HG03565 (cell line): ENCODE data around the gene PSMD3.
"Not testable (repeated sequence)": the region's sequence is repeated elsewhere in the genome, so short reads cannot be mapped to it uniquely, and the experiment has no call there.

Experiments
- ATAC-seq: cut with Tn5 transposase; IDR thresholded peaks from one replicate; pipeline ENCODE4 v1.9.1; 2021; ENCODE audit warnings: mild to moderate bottlenecking, moderate library complexity; ENCODE audit not compliant: unreplicated experiment

PSMD3 gene

GRCh38 chr17:39995438-39995837 is 14.8 kb downstream of the PSMD3 start:
- ATAC-seq: no peak

- ATAC-seq: no peak
Observed at GRCh38 chr17:39996162-39996561, 15.6 kb downstream of the PSMD3 start.

DNA sequence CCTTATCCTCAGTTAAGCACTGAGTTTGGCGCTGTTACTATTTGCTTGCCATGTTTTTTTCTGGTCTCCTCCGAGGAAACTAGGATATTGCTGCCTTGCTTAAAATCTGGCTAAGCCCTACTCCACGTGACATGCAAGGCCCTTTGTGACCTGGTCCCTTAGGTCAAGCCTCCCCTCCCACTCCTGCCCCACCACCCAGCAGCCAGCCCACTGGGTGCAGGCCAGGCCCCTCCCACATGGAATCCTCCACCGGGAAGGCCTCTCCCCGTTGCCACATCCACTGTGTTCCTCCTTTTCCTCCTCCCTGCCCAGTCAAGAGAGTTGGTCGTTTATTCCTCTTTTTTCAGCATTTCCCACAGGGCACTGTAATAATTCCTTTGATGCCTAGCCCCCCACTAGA is 16.2 kb downstream of the PSMD3 start:
- no peak for ATAC-seq

DNA sequence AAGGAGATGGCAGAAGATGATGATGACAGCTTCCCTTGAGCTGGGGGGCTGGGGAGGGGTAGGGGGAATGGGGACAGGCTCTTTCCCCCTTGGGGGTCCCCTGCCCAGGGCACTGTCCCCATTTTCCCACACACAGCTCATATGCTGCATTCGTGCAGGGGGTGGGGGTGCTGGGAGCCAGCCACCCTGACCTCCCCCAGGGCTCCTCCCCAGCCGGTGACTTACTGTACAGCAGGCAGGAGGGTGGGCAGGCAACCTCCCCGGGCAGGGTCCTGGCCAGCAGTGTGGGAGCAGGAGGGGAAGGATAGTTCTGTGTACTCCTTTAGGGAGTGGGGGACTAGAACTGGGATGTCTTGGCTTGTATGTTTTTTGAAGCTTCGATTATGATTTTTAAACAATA is 16.9 kb downstream of the PSMD3 start:
- ATAC-seq: no peak

GRCh38 chr17:39999067-39999466 is 18.5 kb downstream of the PSMD3 start:
- ATAC-seq: no peak

DNA sequence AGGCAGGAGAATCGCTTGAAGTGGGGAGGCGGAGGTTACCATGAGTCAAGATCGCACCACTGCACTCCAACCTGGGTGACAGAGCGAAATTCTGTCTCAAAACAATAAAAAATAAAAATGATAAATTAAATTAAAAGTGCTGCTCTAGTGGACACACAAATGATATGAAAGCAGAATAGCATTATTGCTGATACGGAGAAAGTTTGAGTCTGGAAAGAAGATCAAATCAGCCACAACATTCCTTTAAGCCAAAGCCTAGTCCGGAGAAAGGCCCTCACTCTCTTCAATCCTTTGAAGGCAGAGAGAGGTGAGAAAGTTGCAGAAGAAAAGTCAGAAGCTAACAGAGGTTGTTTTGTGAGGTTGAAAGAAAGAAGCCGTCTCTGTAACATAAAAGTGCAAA is 19.6 kb downstream of the PSMD3 start:
- no peak for ATAC-seq

GRCh38 chr17:40001335-40001734 is 20.7 kb downstream of the PSMD3 start:
- ATAC-seq: not testable (repeated sequence)

GRCh38 chr17:40004072-40004471 is 23.5 kb downstream of the PSMD3 start:
- no peak for ATAC-seq

DNA sequence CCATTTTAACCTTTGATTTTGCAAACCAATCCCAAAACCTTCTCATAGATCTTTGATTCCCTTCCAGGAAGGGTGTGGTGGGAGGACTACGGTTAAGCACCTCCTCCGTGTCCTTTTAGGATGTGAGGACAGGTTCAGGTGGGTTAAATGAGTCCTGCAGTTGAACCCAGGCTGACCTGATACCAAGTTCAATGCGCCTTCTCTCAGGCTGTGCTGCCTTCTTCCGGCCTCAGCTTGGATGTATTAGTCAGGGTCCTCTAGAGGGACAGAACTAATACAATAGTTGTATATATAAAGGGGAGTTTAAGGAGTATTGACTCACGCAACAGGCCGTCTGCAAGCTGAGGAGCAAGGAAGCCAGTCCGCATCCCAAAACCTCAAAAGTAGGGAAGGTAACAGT is 24.1 kb downstream of the PSMD3 start:
- ATAC-seq: no peak

DNA sequence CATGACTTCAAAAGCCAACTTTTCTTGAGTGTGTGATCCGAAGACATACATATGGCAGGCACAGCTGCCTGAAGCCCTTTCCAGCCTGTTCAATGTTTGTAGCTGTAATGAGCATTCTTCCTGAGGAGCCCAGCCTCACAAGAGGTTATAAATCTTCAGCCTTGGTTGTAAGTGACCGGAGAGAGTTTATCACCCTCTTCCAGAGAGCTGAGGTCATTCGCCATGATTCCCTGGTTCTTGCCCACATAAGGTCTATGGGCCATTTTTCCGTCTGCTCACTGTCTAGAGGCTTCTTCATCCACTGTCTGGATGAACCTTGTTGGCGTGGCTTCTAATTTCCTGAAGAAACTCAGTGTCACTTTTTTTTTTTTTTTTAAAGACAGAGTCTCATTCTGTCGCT is 24.9 kb downstream of the PSMD3 start:
- ATAC-seq: no peak

DNA sequence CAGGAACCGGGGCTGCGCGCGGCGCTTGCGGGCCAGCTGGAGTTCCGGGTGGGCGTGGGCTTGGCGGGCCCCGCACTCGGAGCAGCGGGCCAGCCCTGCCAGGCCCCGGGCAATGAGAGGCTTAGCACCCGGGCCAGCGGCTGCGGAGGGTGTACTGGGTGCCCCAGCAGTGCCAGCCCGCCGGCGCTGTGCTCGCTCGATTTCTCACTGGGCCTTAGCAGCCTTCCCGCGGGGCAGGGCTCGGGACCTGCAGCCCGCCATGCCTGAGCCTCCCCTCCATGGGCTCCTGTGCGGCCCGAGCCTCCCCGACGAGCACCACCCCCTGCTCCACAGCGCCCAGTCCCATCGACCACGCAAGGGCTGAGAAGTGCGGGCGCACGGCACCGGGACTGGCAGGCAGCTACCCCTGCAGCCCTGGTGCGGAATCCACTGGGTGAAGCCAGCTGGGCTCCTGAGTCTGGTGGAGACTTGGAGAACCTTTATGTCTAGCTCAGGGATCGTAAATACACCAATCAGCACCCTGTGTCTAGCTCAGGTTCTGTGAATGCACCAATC is 30.4 kb downstream of the PSMD3 start:
- not testable (repeated sequence) for ATAC-seq

- ATAC-seq: not testable (repeated sequence)
Observed at GRCh38 chr17:40012017-40012647, 31.5 kb downstream of the PSMD3 start.

- ATAC-seq: no peak
Observed at GRCh38 chr17:40014375-40014980, 33.9 kb downstream of the PSMD3 start.

DNA sequence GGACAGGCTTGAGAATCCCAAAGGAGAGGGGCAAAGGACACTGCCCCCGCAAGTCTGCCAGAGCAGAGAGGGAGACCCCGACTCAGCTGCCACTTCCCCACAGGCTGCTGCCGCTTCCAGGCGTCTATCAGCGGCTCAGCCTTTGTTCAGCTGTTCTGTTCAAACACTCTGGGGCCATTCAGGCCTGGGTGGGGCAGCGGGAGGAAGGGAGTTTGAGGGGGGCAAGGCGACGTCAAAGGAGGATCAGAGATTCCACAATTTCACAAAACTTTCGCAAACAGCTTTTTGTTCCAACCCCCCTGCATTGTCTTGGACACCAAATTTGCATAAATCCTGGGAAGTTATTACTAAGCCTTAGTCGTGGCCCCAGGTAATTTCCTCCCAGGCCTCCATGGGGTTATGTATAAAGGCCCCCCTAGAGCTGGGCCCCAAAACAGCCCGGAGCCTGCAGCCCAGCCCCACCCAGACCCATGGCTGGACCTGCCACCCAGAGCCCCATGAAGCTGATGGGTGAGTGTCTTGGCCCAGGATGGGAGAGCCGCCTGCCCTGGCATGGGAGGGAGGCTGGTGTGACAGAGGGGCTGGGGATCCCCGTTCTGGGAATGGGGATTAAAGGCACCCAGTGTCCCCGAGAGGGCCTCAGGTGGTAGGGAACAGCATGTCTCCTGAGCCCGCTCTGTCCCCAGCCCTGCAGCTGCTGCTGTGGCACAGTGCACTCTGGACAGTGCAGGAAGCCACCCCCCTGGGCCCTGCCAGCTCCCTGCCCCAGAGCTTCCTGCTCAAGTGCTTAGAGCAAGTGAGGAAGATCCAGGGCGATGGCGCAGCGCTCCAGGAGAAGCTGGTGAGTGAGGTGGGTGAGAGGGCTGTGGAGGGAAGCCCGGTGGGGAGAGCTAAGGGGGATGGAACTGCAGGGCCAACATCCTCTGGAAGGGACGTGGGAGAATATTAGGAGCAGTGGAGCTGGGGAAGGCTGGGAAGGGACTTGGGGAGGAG is 34.7 kb downstream of the PSMD3 start, which contains the start of gene CSF3:
TSS of gene CSF3 (plus strand) at position 436 of the 993 bp plus-strand sequence. CDS start at position 471, 35 bp downstream.
- no peak for ATAC-seq

GRCh38 chr17:40015998-40016985 is 35.7 kb downstream of the PSMD3 start:
- no peak for ATAC-seq

GRCh38 chr17:40017422-40018080 is 36.9 kb downstream of the PSMD3 start:
- no peak for ATAC-seq

- ATAC-seq: no peak
Observed at GRCh38 chr17:40018211-40019121, 37.9 kb downstream of the PSMD3 start.
